Middle frontal gyrus (tissue), 1 donor: ENCODE results near the gene CCDC28A.

Experiments used
- DNase-seq: peaks from one replicate; pipeline ENCODE4 v3.0.0-alpha.2; 2015; ENCODE audit warnings: low spot score; ENCODE audit errors: extremely low spot score

The CCDC28A gene

GRCh38 chr6:138833816-138834539 is 60.4 kb downstream of the CCDC28A start:
- DNase-seq, result no peak

DNA sequence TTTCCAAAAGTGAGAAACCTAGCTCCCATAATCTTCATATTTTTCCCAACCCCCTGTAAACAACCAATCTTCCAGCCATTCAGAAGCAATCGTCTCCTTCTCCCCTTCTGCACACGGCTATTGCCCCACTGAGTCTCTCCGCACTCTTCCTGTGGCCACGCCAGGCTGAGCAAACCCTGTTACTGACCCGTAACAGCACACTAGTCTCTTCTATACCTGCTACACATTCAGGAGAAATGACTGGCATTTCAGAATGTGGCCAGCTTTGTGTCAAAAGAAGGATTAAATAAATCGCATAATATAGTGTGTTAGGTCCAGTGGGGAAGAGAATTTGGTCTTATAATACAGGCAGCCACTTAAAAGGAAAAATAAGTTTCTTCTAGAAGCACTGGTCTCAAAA is 63.7 kb downstream of the CCDC28A start:
- DNase-seq, result no peak
